K562 (cell line): Measurements from ENCODE around the gene ABCA1. TPM values are rescaled to one million over a fixed set of nuclear protein-coding genes. Genes with fewer than 3 reads are reported as not detected.

Source experiments
- L3MBTL2 ChIP-seq: fragments of 450-650 bp; IDR thresholded peaks from 2 replicates; pipeline ENCODE4 v1.6.1; 2016; ENCODE audit warnings: mild to moderate bottlenecking, moderate library complexity
- MEF2D ChIP-seq: conservative IDR thresholded peaks from 2 replicates; pipeline ENCODE4 v1.6.1; 2016; ENCODE audit warnings: low read depth, missing genetic modification characterization, missing compliant biosample characterization
- NFRKB ChIP-seq: fragments of 450-650 bp; IDR thresholded peaks from 2 replicates; pipeline ENCODE4 v1.6.1; 2016; ENCODE audit warnings: low read depth
- POLR2B ChIP-seq: fragments of 450-650 bp; IDR thresholded peaks from 2 replicates; pipeline ENCODE4 v1.6.1; 2018; ENCODE audit warnings: low read depth; ENCODE audit not compliant: partially characterized antibody
- SMARCC2 ChIP-seq: fragments of 450-650 bp; IDR thresholded peaks from 2 replicates; pipeline ENCODE4 v1.6.1; 2017; ENCODE audit warnings: antibody characterized with exemption, moderate library complexity, mild to moderate bottlenecking, low read depth
- ZFX ChIP-seq: sonication (generic); formaldehyde crosslinking; IDR thresholded peaks from 2 replicates; pipeline ENCODE4 v1.8.0; 2022; ENCODE audit warnings: mild to moderate bottlenecking, missing genetic modification reagents, moderate library complexity
- ZNF134 ChIP-seq: fragments of 250-450 bp; sonication (Bioruptor Pico); conservative IDR thresholded peaks from 2 replicates; pipeline ENCODE4 v1.4.0; 2020
- polyA plus RNA-seq, 8 experiments: library from polyadenylated mRNA; depleted of rRNA in 4 of 8; stranded (reverse) in 5 of 8; unstranded in 3 of 8; fragments of >200 nt; fragmentation: Nextera tagmentation in 2 of 8; fragmentation: Illumina TruSeq in 1 of 8; extraction: Ambion mirVana in 2 of 8; extraction: Trizol in 1 of 8; gene quantifications; 2 replicates each; pipeline versions ENCODE4 v1.2.1 to v1.2.3, GENCODE V29; 2011 to 2014; ENCODE audit warnings: inconsistent platforms in 1 of 8, missing spikeins in 1 of 8
- total RNA-seq, 7 experiments: library from RNA; depleted of rRNA in 6 of 7; stranded (reverse); fragments of >200 nt in 6 of 7; fragmentation: Illumina TruSeq in 2 of 7; extraction: Trizol in 2 of 7; gene quantifications; 2 replicates each; pipeline versions ENCODE4 v1.2.1 to v1.2.3, GENCODE V29; 2011 to 2021; ENCODE audit warnings: low replicate concordance in 1 of 7
- TF ChIP-seq, protein P1 (sequence below): fragments of 450-650 bp; IDR thresholded peaks from 2 replicates; pipeline ENCODE4 v1.6.1; 2016; ENCODE audit warnings: low read depth
- TF ChIP-seq, protein P2 (sequence below): sonication (generic); formaldehyde crosslinking; IDR thresholded peaks from 2 replicates; pipeline ENCODE4 v1.4.0; 2020; ENCODE audit warnings: mild to moderate bottlenecking, missing genetic modification reagents
- TF ChIP-seq, protein P3 (sequence below): sonication (generic); formaldehyde crosslinking; IDR thresholded peaks from 2 replicates; pipeline ENCODE4 v1.8.1; 2023; ENCODE audit warnings: mild to moderate bottlenecking, missing genetic modification reagents
- TF ChIP-seq, protein P4 (sequence below): IDR thresholded peaks from 2 replicates; pipeline ENCODE4 v1.6.1; 2016; ENCODE audit warnings: missing genetic modification characterization, missing compliant biosample characterization
- TF ChIP-seq, protein P5 (sequence below): sonication (generic); IDR thresholded peaks from 2 replicates; pipeline ENCODE4 v1.6.1; 2016

The ABCA1 gene
- total and polyA plus RNA-seq, 9 of the 15 experiments (the other 6 are each of a cell fraction or from before 2014, with no cell fraction given) = under 0.01 to 0.18 (median 0.02) TPM; not detected in 5

DNA sequence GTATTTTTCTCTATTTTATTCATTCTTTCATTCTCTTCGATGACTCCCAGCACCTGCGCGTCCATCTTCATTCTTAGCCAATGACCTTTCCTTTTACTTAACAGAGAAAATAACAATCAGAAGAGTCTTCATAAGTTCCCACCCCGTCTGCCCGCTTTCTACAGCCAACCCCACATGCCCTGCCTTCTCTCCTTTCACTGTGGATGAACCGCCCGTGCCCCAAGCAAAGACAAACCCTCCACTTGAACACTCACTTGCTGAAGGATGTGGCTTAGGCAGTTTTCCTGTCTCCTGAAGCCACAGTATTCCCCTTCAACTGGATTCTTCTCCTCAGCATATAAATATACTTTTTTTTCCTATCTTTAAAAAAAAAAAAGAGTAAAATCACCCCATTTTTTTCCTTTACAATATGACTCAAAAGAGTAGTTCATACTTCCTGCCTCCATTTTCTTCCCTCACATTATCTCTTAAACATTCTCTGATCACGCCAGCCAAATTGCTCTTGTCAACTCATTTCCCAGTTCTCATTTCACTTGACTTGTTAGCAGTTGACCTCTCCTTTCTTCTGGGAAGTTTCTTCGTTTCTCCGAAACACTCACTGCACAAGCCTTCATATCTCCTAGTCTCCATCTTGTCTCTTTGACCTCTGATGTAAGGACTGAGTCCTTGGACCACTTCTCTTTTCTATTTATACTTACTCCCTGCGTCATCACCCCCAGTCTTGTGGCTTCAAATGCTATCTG lies 153.0 kb downstream of the ABCA1 start (continued):
- TF ChIP-seq, protein P1, sequence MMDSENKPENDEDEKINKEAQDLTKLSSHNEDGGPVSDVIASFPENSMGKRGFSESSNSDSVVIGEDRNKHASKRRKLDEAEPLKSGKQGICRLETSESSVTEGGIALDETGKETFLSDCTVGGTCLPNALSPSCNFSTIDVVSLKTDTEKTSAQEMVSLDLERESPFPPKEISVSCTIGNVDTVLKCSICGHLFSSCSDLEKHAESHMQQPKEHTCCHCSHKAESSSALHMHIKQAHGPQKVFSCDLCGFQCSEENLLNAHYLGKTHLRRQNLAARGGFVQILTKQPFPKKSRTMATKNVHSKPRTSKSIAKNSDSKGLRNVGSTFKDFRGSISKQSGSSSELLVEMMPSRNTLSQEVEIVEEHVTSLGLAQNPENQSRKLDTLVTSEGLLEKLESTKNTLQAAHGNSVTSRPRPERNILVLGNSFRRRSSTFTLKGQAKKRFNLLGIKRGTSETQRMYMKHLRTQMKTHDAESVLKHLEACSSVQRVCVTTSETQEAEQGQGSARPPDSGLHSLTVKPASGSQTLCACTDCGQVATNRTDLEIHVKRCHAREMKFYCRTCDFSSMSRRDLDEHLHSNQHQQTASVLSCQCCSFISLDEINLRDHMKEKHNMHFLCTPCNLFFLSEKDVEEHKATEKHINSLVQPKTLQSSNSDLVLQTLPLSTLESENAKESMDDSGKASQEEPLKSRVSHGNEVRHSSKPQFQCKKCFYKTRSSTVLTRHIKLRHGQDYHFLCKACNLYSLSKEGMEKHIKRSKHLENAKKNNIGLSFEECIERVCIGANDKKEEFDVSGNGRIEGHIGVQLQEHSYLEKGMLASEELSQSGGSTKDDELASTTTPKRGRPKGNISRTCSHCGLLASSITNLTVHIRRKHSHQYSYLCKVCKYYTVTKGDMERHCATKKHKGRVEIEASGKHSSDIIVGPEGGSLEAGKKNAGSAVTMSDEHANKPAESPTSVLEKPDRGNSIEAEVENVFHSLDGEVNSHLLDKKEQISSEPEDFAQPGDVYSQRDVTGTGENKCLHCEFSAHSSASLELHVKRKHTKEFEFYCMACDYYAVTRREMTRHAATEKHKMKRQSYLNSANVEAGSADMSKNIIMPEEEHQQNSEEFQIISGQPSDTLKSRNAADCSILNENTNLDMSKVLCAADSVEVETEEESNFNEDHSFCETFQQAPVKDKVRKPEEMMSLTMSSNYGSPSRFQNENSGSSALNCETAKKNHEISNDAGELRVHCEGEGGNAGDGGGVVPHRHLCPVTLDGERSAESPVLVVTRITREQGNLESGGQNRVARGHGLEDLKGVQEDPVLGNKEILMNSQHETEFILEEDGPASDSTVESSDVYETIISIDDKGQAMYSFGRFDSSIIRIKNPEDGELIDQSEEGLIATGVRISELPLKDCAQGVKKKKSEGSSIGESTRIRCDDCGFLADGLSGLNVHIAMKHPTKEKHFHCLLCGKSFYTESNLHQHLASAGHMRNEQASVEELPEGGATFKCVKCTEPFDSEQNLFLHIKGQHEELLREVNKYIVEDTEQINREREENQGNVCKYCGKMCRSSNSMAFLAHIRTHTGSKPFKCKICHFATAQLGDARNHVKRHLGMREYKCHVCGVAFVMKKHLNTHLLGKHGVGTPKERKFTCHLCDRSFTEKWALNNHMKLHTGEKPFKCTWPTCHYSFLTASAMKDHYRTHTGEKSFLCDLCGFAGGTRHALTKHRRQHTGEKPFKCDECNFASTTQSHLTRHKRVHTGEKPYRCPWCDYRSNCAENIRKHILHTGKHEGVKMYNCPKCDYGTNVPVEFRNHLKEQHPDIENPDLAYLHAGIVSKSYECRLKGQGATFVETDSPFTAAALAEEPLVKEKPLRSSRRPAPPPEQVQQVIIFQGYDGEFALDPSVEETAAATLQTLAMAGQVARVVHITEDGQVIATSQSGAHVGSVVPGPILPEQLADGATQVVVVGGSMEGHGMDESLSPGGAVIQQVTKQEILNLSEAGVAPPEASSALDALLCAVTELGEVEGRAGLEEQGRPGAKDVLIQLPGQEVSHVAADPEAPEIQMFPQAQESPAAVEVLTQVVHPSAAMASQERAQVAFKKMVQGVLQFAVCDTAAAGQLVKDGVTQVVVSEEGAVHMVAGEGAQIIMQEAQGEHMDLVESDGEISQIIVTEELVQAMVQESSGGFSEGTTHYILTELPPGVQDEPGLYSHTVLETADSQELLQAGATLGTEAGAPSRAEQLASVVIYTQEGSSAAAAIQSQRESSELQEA = no peak
- TF ChIP-seq SMARCC2 (peak; percentile 54; the same call in 1 of the 2 replicates), ZNF134 (CRISPR knock-in tag) (no peak), L3MBTL2 (peak; percentile 81), MEF2D (peak; percentile 99), ZFX (CRISPR knock-in tag) (no peak), POLR2B (no peak), NFRKB (peak; percentile 79; the same call in 1 of the 2 replicates)
- TF ChIP-seq, protein P2, sequence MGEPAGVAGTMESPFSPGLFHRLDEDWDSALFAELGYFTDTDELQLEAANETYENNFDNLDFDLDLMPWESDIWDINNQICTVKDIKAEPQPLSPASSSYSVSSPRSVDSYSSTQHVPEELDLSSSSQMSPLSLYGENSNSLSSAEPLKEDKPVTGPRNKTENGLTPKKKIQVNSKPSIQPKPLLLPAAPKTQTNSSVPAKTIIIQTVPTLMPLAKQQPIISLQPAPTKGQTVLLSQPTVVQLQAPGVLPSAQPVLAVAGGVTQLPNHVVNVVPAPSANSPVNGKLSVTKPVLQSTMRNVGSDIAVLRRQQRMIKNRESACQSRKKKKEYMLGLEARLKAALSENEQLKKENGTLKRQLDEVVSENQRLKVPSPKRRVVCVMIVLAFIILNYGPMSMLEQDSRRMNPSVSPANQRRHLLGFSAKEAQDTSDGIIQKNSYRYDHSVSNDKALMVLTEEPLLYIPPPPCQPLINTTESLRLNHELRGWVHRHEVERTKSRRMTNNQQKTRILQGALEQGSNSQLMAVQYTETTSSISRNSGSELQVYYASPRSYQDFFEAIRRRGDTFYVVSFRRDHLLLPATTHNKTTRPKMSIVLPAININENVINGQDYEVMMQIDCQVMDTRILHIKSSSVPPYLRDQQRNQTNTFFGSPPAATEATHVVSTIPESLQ (CRISPR knock-in tag) = no peak
- TF ChIP-seq, protein P3, sequence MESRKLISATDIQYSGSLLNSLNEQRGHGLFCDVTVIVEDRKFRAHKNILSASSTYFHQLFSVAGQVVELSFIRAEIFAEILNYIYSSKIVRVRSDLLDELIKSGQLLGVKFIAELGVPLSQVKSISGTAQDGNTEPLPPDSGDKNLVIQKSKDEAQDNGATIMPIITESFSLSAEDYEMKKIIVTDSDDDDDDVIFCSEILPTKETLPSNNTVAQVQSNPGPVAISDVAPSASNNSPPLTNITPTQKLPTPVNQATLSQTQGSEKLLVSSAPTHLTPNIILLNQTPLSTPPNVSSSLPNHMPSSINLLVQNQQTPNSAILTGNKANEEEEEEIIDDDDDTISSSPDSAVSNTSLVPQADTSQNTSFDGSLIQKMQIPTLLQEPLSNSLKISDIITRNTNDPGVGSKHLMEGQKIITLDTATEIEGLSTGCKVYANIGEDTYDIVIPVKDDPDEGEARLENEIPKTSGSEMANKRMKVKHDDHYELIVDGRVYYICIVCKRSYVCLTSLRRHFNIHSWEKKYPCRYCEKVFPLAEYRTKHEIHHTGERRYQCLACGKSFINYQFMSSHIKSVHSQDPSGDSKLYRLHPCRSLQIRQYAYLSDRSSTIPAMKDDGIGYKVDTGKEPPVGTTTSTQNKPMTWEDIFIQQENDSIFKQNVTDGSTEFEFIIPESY (CRISPR knock-in tag) = peak; percentile 46; the same call in 1 of the 2 replicates
- TF ChIP-seq, protein P4, sequence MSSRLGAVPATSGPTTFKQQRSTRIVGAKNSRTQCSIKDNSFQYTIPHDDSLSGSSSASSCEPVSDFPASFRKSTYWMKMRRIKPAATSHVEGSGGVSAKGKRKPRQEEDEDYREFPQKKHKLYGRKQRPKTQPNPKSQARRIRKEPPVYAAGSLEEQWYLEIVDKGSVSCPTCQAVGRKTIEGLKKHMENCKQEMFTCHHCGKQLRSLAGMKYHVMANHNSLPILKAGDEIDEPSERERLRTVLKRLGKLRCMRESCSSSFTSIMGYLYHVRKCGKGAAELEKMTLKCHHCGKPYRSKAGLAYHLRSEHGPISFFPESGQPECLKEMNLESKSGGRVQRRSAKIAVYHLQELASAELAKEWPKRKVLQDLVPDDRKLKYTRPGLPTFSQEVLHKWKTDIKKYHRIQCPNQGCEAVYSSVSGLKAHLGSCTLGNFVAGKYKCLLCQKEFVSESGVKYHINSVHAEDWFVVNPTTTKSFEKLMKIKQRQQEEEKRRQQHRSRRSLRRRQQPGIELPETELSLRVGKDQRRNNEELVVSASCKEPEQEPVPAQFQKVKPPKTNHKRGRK (tag) = 0 out of 2 replicates have a peak, but pooled peaks have one; percentile 26
- TF ChIP-seq, protein P5, sequence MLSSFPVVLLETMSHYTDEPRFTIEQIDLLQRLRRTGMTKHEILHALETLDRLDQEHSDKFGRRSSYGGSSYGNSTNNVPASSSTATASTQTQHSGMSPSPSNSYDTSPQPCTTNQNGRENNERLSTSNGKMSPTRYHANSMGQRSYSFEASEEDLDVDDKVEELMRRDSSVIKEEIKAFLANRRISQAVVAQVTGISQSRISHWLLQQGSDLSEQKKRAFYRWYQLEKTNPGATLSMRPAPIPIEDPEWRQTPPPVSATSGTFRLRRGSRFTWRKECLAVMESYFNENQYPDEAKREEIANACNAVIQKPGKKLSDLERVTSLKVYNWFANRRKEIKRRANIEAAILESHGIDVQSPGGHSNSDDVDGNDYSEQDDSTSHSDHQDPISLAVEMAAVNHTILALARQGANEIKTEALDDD = peak; percentile 93
